ENCODE results near the gene RNF217.
"Not testable (repeated sequence)": the region's sequence is repeated elsewhere in the genome, so short reads cannot be mapped to it uniquely, and the experiment has no call there.

The RNF217 gene

DNA sequence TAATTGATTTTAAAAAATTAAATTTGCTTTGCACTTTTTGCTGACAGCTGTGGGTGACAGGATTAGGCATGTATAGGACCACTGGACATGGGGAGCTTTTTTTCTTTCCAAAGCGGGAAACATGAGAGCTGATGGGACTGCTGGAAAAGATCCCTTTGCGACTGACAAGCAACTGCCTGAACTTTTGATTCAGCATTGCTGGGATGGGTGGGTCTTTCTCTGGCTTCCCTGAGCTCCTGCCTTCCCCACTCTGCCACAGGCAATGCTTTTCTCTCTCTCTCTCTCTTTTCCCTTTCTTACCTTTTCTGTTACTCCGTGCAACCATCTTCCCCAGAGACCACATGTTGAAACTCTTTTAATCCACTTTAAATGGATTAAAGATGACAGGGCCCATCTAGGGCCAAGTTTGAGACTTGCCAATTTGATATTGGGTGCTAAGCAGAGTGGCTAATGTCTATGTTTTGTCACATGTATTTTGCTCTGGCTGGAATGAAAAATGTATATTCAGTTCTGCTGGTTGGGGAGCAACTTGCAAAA, 157.9 kb downstream of the RNF217 start:
- Histone ChIP-seq H3K27ac (ENCODE audit: low read depth, low read length) (no peak overlapping the region), H3K9ac (ENCODE audit: low read length) (no peak overlapping the region), H3K9me3 (ENCODE audit: low read length) (no peaks in the 10 kb centered on the region)

DNA sequence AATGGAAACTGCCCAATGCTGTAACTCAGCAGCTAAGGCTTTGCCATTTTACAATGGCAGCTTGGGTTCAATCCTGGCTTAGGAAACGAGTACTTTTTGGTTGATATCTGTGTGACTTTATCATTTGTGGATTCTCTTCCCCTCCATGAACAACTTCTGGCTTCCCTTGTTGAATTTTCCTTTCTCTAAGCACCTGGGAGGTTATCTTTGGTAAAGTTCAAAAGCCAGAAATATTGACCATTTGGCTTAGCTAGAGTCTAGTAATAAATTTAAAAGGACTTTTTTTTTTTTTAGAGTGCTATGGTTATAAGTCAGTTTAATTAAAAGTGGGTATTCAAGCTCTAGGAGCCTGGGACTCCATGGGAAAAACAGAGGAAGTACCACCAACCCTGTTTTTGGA, 159.7 kb downstream of the RNF217 start:
- no peaks in the 10 kb centered on the region for H3K4me1 ChIP-seq (ENCODE audit: insufficient read depth, low read length)
- no peaks in the 10 kb centered on the region for H3K27me3 ChIP-seq (ENCODE audit: control insufficient read depth in 1 of 2, insufficient read depth in 2 of 2, low read length in 2 of 2)
- no peaks in the 10 kb centered on the region for H3K36me3 ChIP-seq (ENCODE audit: insufficient read depth, low read length)
- no peak overlapping the region for H3K27ac ChIP-seq (ENCODE audit: low read depth, low read length)
- no peaks in the 10 kb centered on the region for H3K9me3 ChIP-seq (ENCODE audit: low read length)
- H3K9ac ChIP-seq (ENCODE audit: low read length): no peak overlapping the region
- H3K4me3 ChIP-seq (ENCODE audit: low read depth in 1 of 2, low read length in 2 of 2): no peak overlapping the region

More for the DNA sequence above, 157.9 kb downstream of the RNF217 start:
- Histone ChIP-seq H3K4me1 (ENCODE audit: insufficient read depth, low read length) (no peaks in the 10 kb centered on the region), H3K4me3 (ENCODE audit: low read depth in 1 of 2, low read length in 2 of 2) (no peak overlapping the region), H3K27me3 (ENCODE audit: control insufficient read depth in 1 of 2, insufficient read depth in 2 of 2, low read length in 2 of 2) (no peaks in the 10 kb centered on the region), H3K36me3 (ENCODE audit: insufficient read depth, low read length) (no peaks in the 10 kb centered on the region)

DNA sequence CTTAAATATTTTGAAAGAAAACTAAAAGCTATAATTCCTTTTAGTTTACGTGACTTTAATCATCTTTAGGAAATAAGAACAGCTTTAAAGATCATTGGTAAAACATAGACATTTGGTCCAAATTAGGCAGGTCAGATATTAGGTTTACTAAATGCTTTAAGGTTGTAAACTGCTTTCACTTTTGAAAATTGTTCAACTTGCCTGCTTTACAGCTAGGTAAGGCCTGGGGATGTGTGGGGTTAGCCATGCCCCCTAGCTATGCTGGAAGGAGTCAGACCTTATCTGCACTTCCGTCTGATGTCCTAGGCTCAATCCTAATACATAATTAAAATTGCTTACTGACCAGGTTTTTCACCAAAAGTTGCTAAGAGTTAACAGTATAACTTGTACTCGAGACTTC, 160.8 kb downstream of the RNF217 start:
- H3K27me3 ChIP-seq (ENCODE audit: control insufficient read depth in 1 of 2, insufficient read depth in 2 of 2, low read length in 2 of 2): no peaks in the 10 kb centered on the region
- H3K4me1 ChIP-seq (ENCODE audit: insufficient read depth, low read length): no peaks in the 10 kb centered on the region
- no peaks in the 10 kb centered on the region for H3K9me3 ChIP-seq (ENCODE audit: low read length)
- H3K27ac ChIP-seq (ENCODE audit: low read depth, low read length): no peak overlapping the region
- H3K4me3 ChIP-seq (ENCODE audit: low read depth in 1 of 2, low read length in 2 of 2): no peak overlapping the region
- no peaks in the 10 kb centered on the region for H3K36me3 ChIP-seq (ENCODE audit: insufficient read depth, low read length)
- no peak overlapping the region for H3K9ac ChIP-seq (ENCODE audit: low read length)

DNA sequence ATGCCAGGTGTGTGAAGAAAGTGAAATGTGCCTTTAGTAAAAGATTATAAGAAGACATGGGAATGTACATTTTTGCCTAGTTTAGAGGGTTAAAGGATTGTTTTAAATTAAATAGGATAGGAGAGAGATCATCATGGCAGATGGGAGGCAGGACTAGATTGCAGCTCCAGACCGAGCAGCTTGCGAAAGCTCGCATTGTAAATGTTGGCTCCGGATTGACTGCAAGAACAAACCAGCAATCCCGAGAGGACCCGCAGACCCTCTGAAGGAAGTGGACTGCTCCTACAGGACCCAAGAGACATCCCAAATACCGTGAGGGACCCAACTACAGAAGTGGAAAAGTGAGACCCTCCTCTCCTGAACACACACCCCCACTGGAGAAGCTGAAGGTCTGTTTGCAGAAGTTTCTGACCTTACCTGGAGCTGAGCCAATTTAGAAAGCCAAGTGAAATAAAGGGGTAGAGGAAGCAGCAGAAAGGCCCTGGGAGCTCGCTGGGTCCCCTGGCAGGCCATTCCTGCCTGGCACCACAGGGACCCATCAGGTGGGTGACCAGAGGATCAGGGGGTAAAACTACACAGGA, 161.3 kb downstream of the RNF217 start:
- Histone ChIP-seq H3K9ac (ENCODE audit: low read length) (no peak overlapping the region), H3K36me3 (ENCODE audit: insufficient read depth, low read length) (no peaks in the 10 kb centered on the region), H3K4me1 (ENCODE audit: insufficient read depth, low read length) (no peaks in the 10 kb centered on the region), H3K27me3 (ENCODE audit: control insufficient read depth in 1 of 2, insufficient read depth in 2 of 2, low read length in 2 of 2) (no peaks in the 10 kb centered on the region), H3K9me3 (ENCODE audit: low read length) (no peaks in the 10 kb centered on the region), H3K4me3 (ENCODE audit: low read depth in 1 of 2, low read length in 2 of 2) (no peak overlapping the region), H3K27ac (ENCODE audit: low read depth, low read length) (no peak overlapping the region)

DNA sequence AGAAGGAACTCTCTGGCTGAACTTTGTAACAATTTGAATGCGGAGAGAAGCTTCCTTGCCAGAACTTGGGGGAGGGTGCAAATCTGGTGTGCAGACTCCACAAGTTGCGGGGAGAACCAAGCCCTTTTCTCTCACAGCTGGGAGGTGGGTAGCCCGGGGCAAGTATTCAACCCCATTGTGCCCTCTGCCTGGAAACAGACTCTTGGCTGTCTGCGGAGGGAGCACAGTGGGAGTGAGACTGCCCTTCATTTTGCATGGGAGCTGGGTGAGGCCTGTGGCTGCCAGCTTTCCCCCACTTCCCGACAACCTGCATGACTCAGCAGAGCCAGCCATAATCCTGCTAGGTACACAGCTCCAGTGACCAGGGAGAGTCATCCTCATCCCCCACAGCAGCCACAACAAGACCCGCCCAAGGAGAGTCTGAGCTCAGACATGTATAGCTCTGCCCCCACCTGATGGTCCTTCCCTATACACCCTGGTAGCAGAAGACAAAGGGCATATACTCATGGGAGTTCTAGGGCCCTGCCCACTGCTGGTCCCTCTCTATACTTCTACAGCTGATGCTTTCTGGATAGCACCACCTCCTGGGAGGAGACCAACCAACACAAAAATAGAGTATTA, 161.9 kb downstream of the RNF217 start:
- H3K4me1 ChIP-seq (ENCODE audit: insufficient read depth, low read length): no peaks in the 10 kb centered on the region
- H3K4me3 ChIP-seq (ENCODE audit: low read depth in 1 of 2, low read length in 2 of 2): no peak overlapping the region
- H3K9me3 ChIP-seq (ENCODE audit: low read length): no peaks in the 10 kb centered on the region
- H3K9ac ChIP-seq (ENCODE audit: low read length): no peak overlapping the region
- no peak overlapping the region for H3K27ac ChIP-seq (ENCODE audit: low read depth, low read length)
- H3K27me3 ChIP-seq (ENCODE audit: control insufficient read depth in 1 of 2, insufficient read depth in 2 of 2, low read length in 2 of 2): no peaks in the 10 kb centered on the region
- H3K36me3 ChIP-seq (ENCODE audit: insufficient read depth, low read length): no peaks in the 10 kb centered on the region

DNA sequence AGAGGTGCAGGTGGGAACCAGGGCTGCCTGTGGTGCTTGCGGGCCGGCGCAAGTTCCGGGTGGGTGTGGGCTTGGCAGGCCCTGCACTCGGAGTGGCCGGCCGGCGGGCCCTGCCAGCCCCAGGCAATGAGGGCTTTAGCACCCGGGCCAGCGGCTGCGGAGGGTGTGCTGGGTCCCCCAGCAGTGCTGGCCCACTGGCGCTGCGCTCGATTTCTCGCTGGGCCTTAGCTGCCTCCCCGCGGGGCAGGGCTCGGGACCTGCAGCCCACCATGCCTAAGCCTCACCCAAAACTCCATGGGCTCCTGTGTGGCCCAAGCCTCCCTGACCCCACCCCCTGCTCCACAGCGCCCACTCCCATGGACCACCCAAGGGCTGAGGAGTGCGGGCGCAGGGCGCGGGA, 163.6 kb downstream of the RNF217 start:
- not testable (repeated sequence) for H3K4me1 ChIP-seq (ENCODE audit: insufficient read depth, low read length); H3K36me3 ChIP-seq (ENCODE audit: insufficient read depth, low read length); H3K27ac ChIP-seq (ENCODE audit: low read depth, low read length); H3K4me3 ChIP-seq (ENCODE audit: low read depth in 1 of 2, low read length in 2 of 2); H3K27me3 ChIP-seq (ENCODE audit: control insufficient read depth in 1 of 2, insufficient read depth in 2 of 2, low read length in 2 of 2); H3K9ac ChIP-seq (ENCODE audit: low read length); H3K9me3 ChIP-seq (ENCODE audit: low read length)

DNA sequence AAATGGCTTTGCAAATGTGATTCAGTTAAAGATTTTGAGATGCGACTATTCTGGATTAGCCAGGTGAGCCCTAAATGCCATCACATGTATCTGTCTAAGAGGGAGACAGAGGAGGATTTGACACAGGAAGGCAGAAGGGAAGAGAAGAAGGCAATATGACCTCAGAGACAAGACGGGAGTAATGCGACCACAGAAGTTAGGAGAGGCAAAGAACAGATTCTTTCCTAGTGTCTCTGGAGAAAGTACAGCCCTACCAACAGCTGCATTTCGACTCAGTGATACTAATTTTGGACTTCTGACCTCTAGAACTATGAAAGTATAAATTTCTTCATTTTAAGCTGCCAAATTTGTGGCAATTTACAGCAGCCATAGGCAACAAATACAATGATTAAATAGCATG, 167.1 kb downstream of the RNF217 start:
- no peaks in the 10 kb centered on the region for H3K4me1 ChIP-seq (ENCODE audit: insufficient read depth, low read length)
- no peaks in the 10 kb centered on the region for H3K27me3 ChIP-seq (ENCODE audit: control insufficient read depth in 1 of 2, insufficient read depth in 2 of 2, low read length in 2 of 2)
- no peak overlapping the region for H3K4me3 ChIP-seq (ENCODE audit: low read depth in 1 of 2, low read length in 2 of 2)
- H3K27ac ChIP-seq (ENCODE audit: low read depth, low read length): no peak overlapping the region
- no peaks in the 10 kb centered on the region for H3K9me3 ChIP-seq (ENCODE audit: low read length)
- no peaks in the 10 kb centered on the region for H3K36me3 ChIP-seq (ENCODE audit: insufficient read depth, low read length)
- H3K9ac ChIP-seq (ENCODE audit: low read length): no peak overlapping the region

DNA sequence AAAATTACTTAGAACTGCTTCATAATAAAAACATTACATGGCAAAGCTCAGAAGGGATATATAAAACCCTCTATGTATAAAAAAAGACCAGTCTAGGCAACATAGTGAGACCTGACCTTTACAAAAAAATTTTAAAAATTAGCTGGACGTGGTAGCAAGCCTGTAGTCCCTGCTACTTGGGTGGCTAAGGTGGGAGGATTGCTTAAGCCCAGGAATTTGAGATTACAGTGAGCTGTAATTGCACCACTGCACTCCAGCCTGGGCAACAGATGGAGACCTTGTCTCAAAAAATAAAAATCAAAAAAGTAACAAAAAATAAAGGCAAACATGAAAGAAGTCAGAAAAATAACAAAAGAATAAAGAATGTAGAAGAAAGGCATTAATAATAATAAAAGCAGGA, 169.8 kb downstream of the RNF217 start:
- H3K27me3 ChIP-seq (ENCODE audit: control insufficient read depth in 1 of 2, insufficient read depth in 2 of 2, low read length in 2 of 2): no peaks in the 10 kb centered on the region
- no peaks in the 10 kb centered on the region for H3K4me1 ChIP-seq (ENCODE audit: insufficient read depth, low read length)
- no peak overlapping the region for H3K27ac ChIP-seq (ENCODE audit: low read depth, low read length)
- H3K4me3 ChIP-seq (ENCODE audit: low read depth in 1 of 2, low read length in 2 of 2): no peak overlapping the region
- H3K9me3 ChIP-seq (ENCODE audit: low read length): no peaks in the 10 kb centered on the region
- no peaks in the 10 kb centered on the region for H3K36me3 ChIP-seq (ENCODE audit: insufficient read depth, low read length)
- H3K9ac ChIP-seq (ENCODE audit: low read length): no peak overlapping the region

DNA sequence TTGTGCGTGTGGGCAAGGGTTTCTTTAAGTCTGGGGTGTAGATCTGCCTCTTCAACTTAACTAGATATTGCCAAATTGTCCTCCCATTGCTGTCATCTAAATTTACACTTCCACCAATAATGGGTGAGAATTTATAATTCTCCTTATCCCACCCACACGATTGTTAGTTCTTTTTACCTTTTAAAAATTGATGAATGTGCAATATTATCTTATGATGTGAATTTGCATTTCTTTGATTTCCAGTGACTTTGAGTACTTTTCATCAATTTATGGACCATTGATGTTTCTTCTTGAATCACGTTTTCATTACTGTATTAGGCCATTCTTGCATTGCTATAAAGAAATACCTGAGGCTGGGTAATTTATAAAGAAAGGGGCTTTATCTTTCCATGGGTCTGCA, 174.1 kb downstream of the RNF217 start:
- no peaks in the 10 kb centered on the region for H3K27me3 ChIP-seq (ENCODE audit: control insufficient read depth in 1 of 2, insufficient read depth in 2 of 2, low read length in 2 of 2)
- no peak overlapping the region for H3K27ac ChIP-seq (ENCODE audit: low read depth, low read length)
- H3K36me3 ChIP-seq (ENCODE audit: insufficient read depth, low read length): no peaks in the 10 kb centered on the region
- no peak overlapping the region for H3K4me3 ChIP-seq (ENCODE audit: low read depth in 1 of 2, low read length in 2 of 2)
- H3K9ac ChIP-seq (ENCODE audit: low read length): no peak overlapping the region
- no peaks in the 10 kb centered on the region for H3K9me3 ChIP-seq (ENCODE audit: low read length)
- H3K4me1 ChIP-seq (ENCODE audit: insufficient read depth, low read length): no peaks in the 10 kb centered on the region

DNA sequence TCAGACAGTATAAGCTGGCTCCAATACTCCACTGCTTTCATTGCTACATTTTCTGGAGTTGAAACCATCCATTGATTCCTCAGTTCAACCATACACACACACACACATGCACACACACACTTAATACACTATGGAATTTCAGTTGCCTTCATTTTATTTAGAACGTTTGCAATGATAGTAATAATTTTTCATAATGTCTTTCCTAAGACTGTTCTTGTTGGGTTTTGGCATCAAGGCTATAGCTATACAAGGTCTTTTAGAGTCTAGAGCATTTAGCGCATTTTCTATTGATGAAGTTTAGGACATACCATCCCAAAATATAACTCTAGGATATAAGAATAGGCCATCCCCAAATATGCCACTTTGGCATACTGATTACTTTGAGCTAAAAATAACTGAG, 175.8 kb downstream of the RNF217 start:
- Histone ChIP-seq H3K27me3 (ENCODE audit: control insufficient read depth in 1 of 2, insufficient read depth in 2 of 2, low read length in 2 of 2) (no peaks in the 10 kb centered on the region), H3K27ac (ENCODE audit: low read depth, low read length) (no peak overlapping the region)

DNA sequence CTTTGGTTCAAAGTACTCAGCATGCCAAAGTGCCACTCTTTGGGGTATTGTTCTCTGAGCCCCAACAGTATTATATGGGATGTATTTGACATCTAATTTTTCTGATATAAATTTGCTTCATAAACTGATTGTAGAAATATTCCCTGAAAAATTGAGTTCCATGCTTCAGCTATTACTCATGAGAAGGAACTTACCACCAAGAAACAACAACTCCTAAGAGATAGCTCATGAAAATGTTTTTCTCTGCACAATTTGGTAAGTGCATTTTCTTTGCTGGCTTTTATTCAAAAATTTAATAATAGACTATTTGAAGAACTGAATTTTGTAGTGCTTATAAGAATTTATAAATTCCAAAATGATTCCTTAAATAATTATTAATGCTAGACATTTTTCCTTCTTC, 178.6 kb downstream of the RNF217 start:
- Histone ChIP-seq H3K27ac (ENCODE audit: low read depth, low read length) (no peak overlapping the region), H3K4me1 (ENCODE audit: insufficient read depth, low read length) (no peaks in the 10 kb centered on the region), H3K9me3 (ENCODE audit: low read length) (no peaks in the 10 kb centered on the region), H3K4me3 (ENCODE audit: low read depth in 1 of 2, low read length in 2 of 2) (no peak overlapping the region), H3K27me3 (ENCODE audit: control insufficient read depth in 1 of 2, insufficient read depth in 2 of 2, low read length in 2 of 2) (no peaks in the 10 kb centered on the region), H3K9ac (ENCODE audit: low read length) (no peak overlapping the region), H3K36me3 (ENCODE audit: insufficient read depth, low read length) (no peaks in the 10 kb centered on the region)

More for the DNA sequence above, 175.8 kb downstream of the RNF217 start:
- Histone ChIP-seq H3K4me3 (ENCODE audit: low read depth in 1 of 2, low read length in 2 of 2) (no peak overlapping the region), H3K4me1 (ENCODE audit: insufficient read depth, low read length) (no peaks in the 10 kb centered on the region), H3K36me3 (ENCODE audit: insufficient read depth, low read length) (no peaks in the 10 kb centered on the region), H3K9ac (ENCODE audit: low read length) (no peak overlapping the region), H3K9me3 (ENCODE audit: low read length) (no peaks in the 10 kb centered on the region)
